Measurements from ENCODE around the gene RALGAPA2. TPM values are rescaled to one million over a fixed set of nuclear protein-coding genes. Genes with fewer than 3 reads are reported as not detected.

Gene RALGAPA2
- total and polyA plus RNA-seq, 5 donors from 2014 or later = 4.7 to 28.8 (median 6.2) TPM

DNA sequence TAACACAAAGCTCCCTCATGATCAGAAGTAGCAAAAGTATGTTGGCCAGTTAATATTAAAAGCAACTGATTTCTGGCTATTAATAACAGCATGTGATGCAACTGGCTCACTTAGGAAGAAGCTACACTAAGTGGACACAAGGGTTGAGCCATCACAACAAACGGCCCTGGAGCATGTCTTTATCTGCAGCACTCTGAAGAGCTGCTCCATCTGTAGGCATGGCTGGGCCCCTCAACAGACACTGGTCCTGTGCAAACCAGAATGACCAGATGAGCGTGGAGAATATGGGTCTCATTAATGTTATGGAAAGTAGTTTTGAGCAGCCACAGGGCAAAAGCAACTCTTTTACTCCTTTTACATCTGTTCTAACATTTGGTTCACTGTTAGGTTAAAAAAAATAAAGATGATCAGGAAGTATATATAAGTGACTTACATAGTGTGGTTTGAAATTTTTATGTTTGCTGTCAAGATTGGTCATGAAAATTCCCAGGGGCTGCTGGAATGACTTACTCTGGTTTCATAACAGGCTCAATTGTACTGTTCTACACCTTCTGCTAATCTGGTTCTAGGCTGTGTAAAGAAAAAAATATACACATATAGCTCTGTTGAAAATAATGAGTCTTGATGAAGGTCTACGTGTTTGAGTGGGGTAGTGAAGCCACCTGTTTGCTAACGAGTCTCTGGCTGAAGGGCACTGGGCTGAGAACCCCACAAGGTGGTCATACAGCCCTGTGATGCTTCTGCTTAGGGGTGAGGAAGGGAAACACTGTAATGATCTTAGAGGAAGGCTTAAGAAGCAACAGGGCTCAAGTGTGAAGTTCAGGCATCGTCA is 286.4 kb downstream of the RALGAPA2 start:
- peaks cover 31% of the 10 kb centered on the region for H3K36me3 Mint-ChIP-seq
- H3K27ac Mint-ChIP-seq = peak overlapping the region in 2 of 3 donors; percentile 4 to 24
- Histone ChIP-seq H3K36me3 (ENCODE audit: control insufficient read depth, insufficient read depth, low read length) (no peaks in the 10 kb centered on the region), H3K4me1 (ENCODE audit: control insufficient read depth, insufficient read depth, low read length, poor library complexity, severe bottlenecking) (no peaks in the 10 kb centered on the region), H3K4me3 (ENCODE audit: low read depth, low read length) (no peak overlapping the region), H3K27ac (ENCODE audit: insufficient read depth, low read length, poor library complexity, severe bottlenecking) (no peak overlapping the region), H3K9me3 (ENCODE audit: control insufficient read depth in 2 of 2, low read length in 2 of 2) (no peaks in the 10 kb centered on the region), H3K27me3 (ENCODE audit: control insufficient read depth, insufficient read depth, low read length) (no peaks in the 10 kb centered on the region)
- no peaks in the 10 kb centered on the region for H3K27me3 Mint-ChIP-seq
- no peaks in the 10 kb centered on the region for H3K9me3 Mint-ChIP-seq
- no peak overlapping the region for H3K4me3 Mint-ChIP-seq
- peaks cover 0 to 4% (median 2%) of the 10 kb centered on the region in 4 donors for H3K4me1 Mint-ChIP-seq
- DNase-seq (no peak), ATAC-seq (ENCODE audit: low read depth in 2 of 2) (no peak)

DNA sequence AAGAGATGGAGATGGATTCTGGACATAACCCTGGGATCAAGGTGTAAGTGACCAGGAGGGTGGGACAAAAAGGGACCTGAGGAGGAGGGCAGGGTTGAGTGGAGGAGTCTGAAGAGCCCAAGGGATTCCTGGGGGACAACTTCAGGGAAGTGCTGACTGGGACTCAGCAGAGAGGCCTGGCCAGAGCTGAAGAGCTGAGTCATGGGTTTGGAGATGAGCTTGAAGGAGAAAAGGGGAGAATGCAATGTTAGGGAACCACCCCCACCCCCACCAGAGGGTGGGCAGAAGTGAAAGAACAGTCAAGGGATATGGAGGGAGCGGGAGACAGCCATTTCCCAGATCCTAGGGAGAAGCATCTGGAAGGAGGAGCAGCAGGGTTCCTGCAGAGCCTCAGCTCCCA is 289.3 kb downstream of the RALGAPA2 start:
- peaks cover 0 to 10% (median 4%) of the 10 kb centered on the region in 4 donors for H3K4me1 Mint-ChIP-seq
- Histone ChIP-seq H3K27me3 (ENCODE audit: control insufficient read depth, insufficient read depth, low read length) (no peaks in the 10 kb centered on the region), H3K9me3 (ENCODE audit: control insufficient read depth in 2 of 2, low read length in 2 of 2) (no peaks in the 10 kb centered on the region), H3K4me3 (ENCODE audit: low read depth, low read length) (no peak overlapping the region), H3K4me1 (ENCODE audit: control insufficient read depth, insufficient read depth, low read length, poor library complexity, severe bottlenecking) (no peaks in the 10 kb centered on the region), H3K36me3 (ENCODE audit: control insufficient read depth, insufficient read depth, low read length) (no peaks in the 10 kb centered on the region), H3K27ac (ENCODE audit: insufficient read depth, low read length, poor library complexity, severe bottlenecking) (no peak overlapping the region)
- H3K9me3 Mint-ChIP-seq = peaks cover 0 to 2% (median 0%) of the 10 kb centered on the region in 7 donors
- H3K36me3 Mint-ChIP-seq = peaks cover 34% of the 10 kb centered on the region
- no peak overlapping the region for H3K4me3 Mint-ChIP-seq
- no peak for DNase-seq
- peak overlapping the region in 1 of 3 donors; percentile 15 for H3K27ac Mint-ChIP-seq
- ATAC-seq (ENCODE audit: low read depth in 2 of 2) = no peak
- H3K27me3 Mint-ChIP-seq = no peaks in the 10 kb centered on the region

DNA sequence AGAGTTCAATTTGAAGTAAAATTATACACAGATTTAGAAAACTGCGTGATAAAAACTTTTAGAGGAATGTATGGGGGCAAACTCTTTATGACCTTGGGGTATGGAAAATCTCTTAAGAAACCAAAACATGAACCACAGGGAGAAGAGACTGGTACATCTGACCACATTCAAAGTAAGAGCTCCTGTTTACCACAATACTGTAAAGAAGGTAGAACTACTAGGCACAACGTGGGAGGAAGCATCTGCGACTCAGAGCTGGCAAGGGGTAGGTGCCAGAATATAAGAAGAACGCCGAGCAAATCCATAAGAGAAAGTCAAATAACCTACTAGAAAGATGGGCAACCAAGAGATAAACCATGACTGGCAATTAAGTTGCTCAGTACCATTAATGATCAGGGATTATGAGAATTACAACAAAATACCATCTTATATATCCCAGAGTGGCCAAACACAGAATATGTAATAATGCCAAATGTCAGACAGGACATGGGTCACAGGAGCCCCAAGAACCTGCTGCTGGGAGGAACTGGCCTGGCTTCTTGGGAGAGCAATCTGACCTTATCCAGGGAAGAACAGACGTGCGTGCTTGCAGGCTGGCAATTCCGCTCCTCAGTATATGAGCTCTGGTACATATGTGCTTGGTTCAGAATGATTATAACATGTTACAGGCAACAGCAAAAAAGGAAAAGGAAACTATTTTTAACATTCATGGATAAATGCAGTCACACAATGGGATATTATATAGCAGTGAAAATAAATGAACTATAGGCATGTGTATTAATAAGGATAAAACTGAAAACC is 294.4 kb downstream of the RALGAPA2 start:
- H3K27me3 ChIP-seq (ENCODE audit: control insufficient read depth, insufficient read depth, low read length) = no peaks in the 10 kb centered on the region
- no peaks in the 10 kb centered on the region for H3K36me3 ChIP-seq (ENCODE audit: control insufficient read depth, insufficient read depth, low read length)
- no peak overlapping the region for H3K27ac Mint-ChIP-seq
- H3K27ac ChIP-seq (ENCODE audit: insufficient read depth, low read length, poor library complexity, severe bottlenecking) = no peak overlapping the region
- no peaks in the 10 kb centered on the region for H3K4me1 ChIP-seq (ENCODE audit: control insufficient read depth, insufficient read depth, low read length, poor library complexity, severe bottlenecking)
- H3K4me3 ChIP-seq (ENCODE audit: low read depth, low read length) = no peak overlapping the region
- no peak for ATAC-seq (ENCODE audit: low read depth in 2 of 2)
- H3K36me3 Mint-ChIP-seq = peaks cover 25% of the 10 kb centered on the region
- no peak for DNase-seq
- peaks cover 0 to 8% (median 2%) of the 10 kb centered on the region in 4 donors for H3K4me1 Mint-ChIP-seq
- H3K27me3 Mint-ChIP-seq = no peaks in the 10 kb centered on the region
- no peaks in the 10 kb centered on the region for H3K9me3 ChIP-seq (ENCODE audit: control insufficient read depth in 2 of 2, low read length in 2 of 2)
- peaks cover 0 to 2% (median 0%) of the 10 kb centered on the region in 7 donors for H3K9me3 Mint-ChIP-seq
- H3K4me3 Mint-ChIP-seq = no peak overlapping the region

DNA sequence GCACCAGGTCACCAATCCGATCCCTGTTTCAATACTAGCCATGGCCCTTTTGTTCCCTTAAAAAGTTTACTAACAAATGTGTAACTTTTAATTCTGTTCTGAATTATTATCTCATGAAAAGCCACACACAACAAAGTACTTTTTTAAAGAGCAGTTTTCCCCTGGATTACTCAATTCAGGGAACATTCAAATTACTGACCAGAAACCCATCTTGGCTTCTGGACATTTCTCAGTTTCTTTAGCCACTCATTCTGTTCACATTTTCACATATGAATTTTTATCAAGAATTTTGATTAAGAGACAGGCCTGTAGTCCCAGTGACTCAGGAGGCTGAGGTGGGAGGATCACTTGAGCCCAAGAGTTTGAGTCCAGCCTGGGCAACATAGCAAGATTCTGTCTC is 297.1 kb downstream of the RALGAPA2 start:
- Mint-ChIP-seq H3K27me3 (no peaks in the 10 kb centered on the region), H3K27ac (no peak overlapping the region), H3K36me3 (peaks cover 30% of the 10 kb centered on the region), H3K4me1 (peaks cover 0 to 4% (median 2%) of the 10 kb centered on the region in 4 donors), H3K4me3 (no peak overlapping the region), H3K9me3 (peaks cover 0 to 2% (median 0%) of the 10 kb centered on the region in 7 donors)
- DNase-seq (no peak), ATAC-seq (ENCODE audit: low read depth in 2 of 2) (no peak)
- H3K36me3 ChIP-seq (ENCODE audit: control insufficient read depth, insufficient read depth, low read length) = peaks cover 2% of the 10 kb centered on the region
- no peaks in the 10 kb centered on the region for H3K4me1 ChIP-seq (ENCODE audit: control insufficient read depth, insufficient read depth, low read length, poor library complexity, severe bottlenecking)
- no peak overlapping the region for H3K4me3 ChIP-seq (ENCODE audit: low read depth, low read length)
- H3K27ac ChIP-seq (ENCODE audit: insufficient read depth, low read length, poor library complexity, severe bottlenecking) = no peak overlapping the region
- H3K9me3 ChIP-seq (ENCODE audit: control insufficient read depth in 2 of 2, low read length in 2 of 2) = no peaks in the 10 kb centered on the region
- H3K27me3 ChIP-seq (ENCODE audit: control insufficient read depth, insufficient read depth, low read length) = no peaks in the 10 kb centered on the region

DNA sequence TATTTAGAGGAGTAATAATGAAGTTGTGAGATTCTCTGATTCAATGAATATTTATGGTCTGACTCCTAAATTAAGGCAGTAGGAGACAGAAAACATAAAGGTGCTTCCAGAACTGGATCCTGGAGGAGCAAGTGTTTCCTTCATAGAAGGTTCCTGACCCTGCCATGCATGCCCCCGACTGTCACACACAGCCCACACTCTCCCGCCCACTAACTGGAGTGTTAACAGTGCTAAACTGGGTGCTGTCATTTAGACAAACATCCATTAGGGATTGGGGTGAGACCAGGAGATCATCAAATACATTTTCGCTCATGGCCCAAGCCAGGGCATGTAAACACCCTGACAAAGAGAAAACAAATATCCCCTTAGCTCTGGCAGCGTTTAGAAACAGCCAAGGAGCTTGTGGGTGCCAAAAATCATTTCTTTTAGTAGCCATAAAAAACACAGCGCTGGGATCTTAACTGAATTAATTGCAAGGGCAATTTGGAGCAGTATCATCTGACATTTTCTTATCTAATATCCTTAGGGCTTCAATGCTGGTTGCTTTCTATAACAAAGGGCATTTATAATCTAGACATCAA is 297.7 kb downstream of the RALGAPA2 start:
- no peaks in the 10 kb centered on the region for H3K27me3 ChIP-seq (ENCODE audit: control insufficient read depth, insufficient read depth, low read length)
- DNase-seq = no peak
- peaks cover 0 to 2% (median 0%) of the 10 kb centered on the region in 7 donors for H3K9me3 Mint-ChIP-seq
- peaks cover 30% of the 10 kb centered on the region for H3K36me3 Mint-ChIP-seq
- no peak overlapping the region for H3K27ac ChIP-seq (ENCODE audit: insufficient read depth, low read length, poor library complexity, severe bottlenecking)
- H3K36me3 ChIP-seq (ENCODE audit: control insufficient read depth, insufficient read depth, low read length) = peaks cover 2% of the 10 kb centered on the region
- ATAC-seq (ENCODE audit: low read depth in 2 of 2) = no peak
- no peak overlapping the region for H3K4me3 ChIP-seq (ENCODE audit: low read depth, low read length)
- no peak overlapping the region for H3K4me3 Mint-ChIP-seq
- H3K4me1 Mint-ChIP-seq = peaks cover 0 to 2% (median under 1%) of the 10 kb centered on the region in 4 donors
- no peaks in the 10 kb centered on the region for H3K4me1 ChIP-seq (ENCODE audit: control insufficient read depth, insufficient read depth, low read length, poor library complexity, severe bottlenecking)
- H3K27me3 Mint-ChIP-seq = no peaks in the 10 kb centered on the region
- H3K27ac Mint-ChIP-seq = peak overlapping the region in 1 of 3 donors; percentile 21
- H3K9me3 ChIP-seq (ENCODE audit: control insufficient read depth in 2 of 2, low read length in 2 of 2) = no peaks in the 10 kb centered on the region

DNA sequence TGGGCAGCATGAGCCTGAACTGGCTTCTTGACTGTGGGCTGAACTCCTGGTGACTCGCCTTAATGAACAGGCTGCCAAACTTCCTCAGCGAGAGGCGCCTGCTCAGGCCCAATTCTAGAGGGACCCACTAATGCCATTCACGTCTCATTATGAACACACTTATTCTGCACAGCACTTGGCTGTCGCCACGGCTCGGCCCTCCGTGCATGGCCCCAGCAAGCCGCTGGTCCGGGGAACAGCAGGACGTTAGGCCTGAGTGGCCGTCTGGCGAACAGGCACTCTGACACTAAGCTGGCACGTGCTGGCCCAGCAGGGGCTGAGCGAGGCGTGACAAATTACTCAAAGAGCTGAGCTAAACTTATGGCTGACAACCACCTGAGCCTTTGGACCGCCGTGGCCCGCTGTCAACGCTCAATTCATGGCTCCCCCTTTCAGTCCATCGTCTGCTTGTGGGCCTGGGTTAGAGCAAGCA is 298.6 kb downstream of the RALGAPA2 start:
- Mint-ChIP-seq H3K4me3 (no peak overlapping the region), H3K27ac (no peak overlapping the region), H3K36me3 (peaks cover 30% of the 10 kb centered on the region), H3K27me3 (no peaks in the 10 kb centered on the region), H3K9me3 (peaks cover 0 to 2% (median 0%) of the 10 kb centered on the region in 7 donors), H3K4me1 (no peaks in the 10 kb centered on the region)
- no peaks in the 10 kb centered on the region for H3K27me3 ChIP-seq (ENCODE audit: control insufficient read depth, insufficient read depth, low read length)
- no peak overlapping the region for H3K27ac ChIP-seq (ENCODE audit: insufficient read depth, low read length, poor library complexity, severe bottlenecking)
- ATAC-seq (ENCODE audit: low read depth in 2 of 2) = no peak
- H3K4me1 ChIP-seq (ENCODE audit: control insufficient read depth, insufficient read depth, low read length, poor library complexity, severe bottlenecking) = no peaks in the 10 kb centered on the region
- no peak overlapping the region for H3K4me3 ChIP-seq (ENCODE audit: low read depth, low read length)
- peaks cover 2% of the 10 kb centered on the region for H3K36me3 ChIP-seq (ENCODE audit: control insufficient read depth, insufficient read depth, low read length)
- no peak for DNase-seq
- H3K9me3 ChIP-seq (ENCODE audit: control insufficient read depth in 2 of 2, low read length in 2 of 2) = no peaks in the 10 kb centered on the region

DNA sequence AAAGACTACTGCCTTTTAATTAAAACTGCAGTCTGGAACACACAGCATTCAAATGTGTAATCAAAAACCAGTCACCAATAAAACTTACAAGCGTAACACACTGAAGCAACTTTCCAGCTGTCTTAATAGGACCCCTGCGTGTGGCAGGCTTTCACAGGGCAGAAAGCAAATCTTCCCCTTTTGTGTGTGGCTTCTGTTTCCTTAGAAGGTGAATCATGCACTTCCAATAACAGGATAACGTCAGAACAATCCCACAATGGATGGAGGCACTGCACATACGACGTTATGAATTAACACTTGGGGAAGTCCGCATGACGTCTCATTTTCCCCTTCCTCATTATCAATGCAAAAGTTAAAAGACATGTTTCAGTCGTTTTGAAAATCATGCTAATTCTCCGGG is 299.7 kb downstream of the RALGAPA2 start:
- Histone ChIP-seq H3K27ac (ENCODE audit: insufficient read depth, low read length, poor library complexity, severe bottlenecking) (no peak overlapping the region), H3K36me3 (ENCODE audit: control insufficient read depth, insufficient read depth, low read length) (peaks cover 2% of the 10 kb centered on the region), H3K9me3 (ENCODE audit: control insufficient read depth in 2 of 2, low read length in 2 of 2) (no peaks in the 10 kb centered on the region), H3K4me3 (ENCODE audit: low read depth, low read length) (no peak overlapping the region), H3K27me3 (ENCODE audit: control insufficient read depth, insufficient read depth, low read length) (no peaks in the 10 kb centered on the region), H3K4me1 (ENCODE audit: control insufficient read depth, insufficient read depth, low read length, poor library complexity, severe bottlenecking) (no peaks in the 10 kb centered on the region)
- peaks cover 27% of the 10 kb centered on the region for H3K36me3 Mint-ChIP-seq
- peaks cover 0 to 2% (median 0%) of the 10 kb centered on the region in 7 donors for H3K9me3 Mint-ChIP-seq
- no peak overlapping the region for H3K4me3 Mint-ChIP-seq
- no peak for ATAC-seq (ENCODE audit: low read depth in 2 of 2)
- H3K27me3 Mint-ChIP-seq = no peaks in the 10 kb centered on the region
- H3K4me1 Mint-ChIP-seq = no peaks in the 10 kb centered on the region
- H3K27ac Mint-ChIP-seq = no peak overlapping the region
- no peak for DNase-seq

Data from CD4-positive, CD25-positive, alpha-beta regulatory T cell (primary cell).